Measurements from ENCODE around the gene LMAN2L.

- no peak for TF ChIP-seq CTCF (IDR thresholded peaks at IDR 0.05; ENCODE audit: insufficient read depth, low read length)
- TF ChIP-seq GABPA (IDR thresholded peaks at IDR 0.05; ENCODE audit: low read depth): no peak
- no peak for TF ChIP-seq REST (IDR thresholded peaks at IDR 0.05; ENCODE audit: insufficient replicate concordance, low read depth)
- no peak for TF ChIP-seq POLR2AphosphoS5 (IDR thresholded peaks at IDR 0.05; ENCODE audit: low read depth)
- TF ChIP-seq SPI1 (IDR thresholded peaks at IDR 0.05; ENCODE audit: borderline replicate concordance, low read depth): no peak
These were observed 71.1 kb downstream of the LMAN2L start for GRCh38 chr2:96668771-96669170.
